Activated CD4-positive, CD25-positive, alpha-beta regulatory T cell (primary cell): ENCODE measurements around the gene AKAP1.

Experiments used
- DNase-seq, 4 experiments: peaks; one replicate each; lab custom pipeline; 2025; lab: John Stamatoyannopoulos, UW

AKAP1 gene

DNA sequence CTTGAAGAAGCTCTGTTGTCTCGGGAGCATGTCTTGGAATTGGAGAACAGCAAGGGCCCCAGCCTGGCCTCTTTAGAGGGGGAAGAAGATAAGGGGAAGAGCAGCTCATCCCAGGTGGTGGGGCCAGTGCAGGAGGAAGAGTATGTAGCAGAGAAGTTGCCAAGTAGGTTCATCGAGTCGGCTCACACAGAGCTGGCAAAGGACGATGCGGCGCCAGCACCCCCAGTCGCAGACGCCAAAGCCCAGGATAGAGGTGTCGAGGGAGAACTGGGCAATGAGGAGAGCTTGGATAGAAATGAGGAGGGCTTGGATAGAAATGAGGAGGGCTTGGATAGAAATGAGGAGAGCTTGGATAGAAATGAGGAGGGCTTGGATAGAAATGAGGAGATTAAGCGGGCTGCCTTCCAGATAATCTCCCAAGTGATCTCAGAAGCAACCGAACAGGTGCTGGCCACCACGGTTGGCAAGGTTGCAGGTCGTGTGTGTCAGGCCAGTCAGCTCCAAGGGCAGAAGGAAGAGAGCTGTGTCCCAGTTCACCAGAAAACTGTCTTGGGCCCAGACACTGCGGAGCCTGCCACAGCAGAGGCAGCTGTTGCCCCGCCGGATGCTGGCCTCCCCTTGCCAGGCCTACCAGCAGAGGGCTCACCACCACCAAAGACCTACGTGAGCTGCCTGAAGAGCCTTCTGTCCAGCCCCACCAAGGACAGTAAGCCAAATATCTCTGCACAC lies 21.2 kb downstream of the AKAP1 start:
- no peak for DNase-seq

DNA sequence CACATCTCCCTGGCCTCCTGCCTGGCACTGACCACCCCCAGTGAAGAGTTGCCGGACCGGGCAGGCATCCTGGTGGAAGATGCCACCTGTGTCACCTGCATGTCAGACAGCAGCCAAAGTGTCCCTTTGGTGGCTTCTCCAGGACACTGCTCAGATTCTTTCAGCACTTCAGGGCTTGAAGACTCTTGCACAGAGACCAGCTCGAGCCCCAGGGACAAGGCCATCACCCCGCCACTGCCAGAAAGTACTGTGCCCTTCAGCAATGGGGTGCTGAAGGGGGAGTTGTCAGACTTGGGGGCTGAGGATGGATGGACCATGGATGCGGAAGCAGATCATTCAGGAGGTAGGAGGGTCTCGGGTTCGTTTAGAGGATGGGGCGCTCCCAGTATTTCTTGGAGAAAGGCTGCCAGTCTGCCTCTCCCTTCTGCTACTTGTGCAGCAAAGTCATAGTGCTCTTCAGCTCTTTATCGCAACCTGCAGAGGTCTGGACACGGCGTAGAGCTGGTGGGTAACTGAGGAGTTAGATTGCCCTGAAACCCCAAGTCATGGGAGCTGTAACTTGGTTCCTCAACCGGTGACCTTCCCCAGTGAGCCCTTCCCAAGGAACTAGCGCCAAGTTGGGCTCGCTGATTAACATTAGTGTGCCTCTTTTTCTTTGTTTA lies 21.9 kb downstream of the AKAP1 start:
- no peak for DNase-seq

DNA sequence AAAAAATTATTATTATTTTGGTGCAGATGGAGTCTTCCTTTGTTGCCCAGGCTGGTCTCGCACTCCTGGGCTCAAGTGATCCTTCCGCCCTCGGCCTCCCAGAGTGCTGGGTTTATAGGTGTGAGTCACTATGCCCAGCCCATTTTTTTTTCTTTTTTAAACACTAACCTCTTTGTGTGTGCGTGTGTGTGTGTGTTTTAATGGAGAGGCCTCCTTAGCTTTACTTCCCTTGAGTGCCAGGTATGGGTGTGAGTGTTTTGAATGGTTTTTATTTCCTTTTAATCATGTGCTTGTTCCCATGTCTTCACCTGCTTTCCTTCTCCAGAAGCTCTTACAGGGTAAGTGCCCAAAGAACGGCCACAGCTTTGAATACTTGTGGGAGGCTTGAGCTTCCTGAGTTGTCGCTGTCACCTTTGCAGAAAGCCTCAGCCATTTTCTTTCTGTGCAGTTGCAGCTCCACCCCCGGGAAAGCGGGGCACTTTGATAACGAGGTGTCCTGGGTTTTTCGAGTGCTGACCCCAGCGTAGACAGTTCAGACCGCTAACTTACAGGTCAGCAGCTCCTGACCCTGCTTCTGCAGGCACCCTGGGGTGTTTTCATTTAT lies 22.6 kb downstream of the AKAP1 start:
- no peak for DNase-seq

DNA sequence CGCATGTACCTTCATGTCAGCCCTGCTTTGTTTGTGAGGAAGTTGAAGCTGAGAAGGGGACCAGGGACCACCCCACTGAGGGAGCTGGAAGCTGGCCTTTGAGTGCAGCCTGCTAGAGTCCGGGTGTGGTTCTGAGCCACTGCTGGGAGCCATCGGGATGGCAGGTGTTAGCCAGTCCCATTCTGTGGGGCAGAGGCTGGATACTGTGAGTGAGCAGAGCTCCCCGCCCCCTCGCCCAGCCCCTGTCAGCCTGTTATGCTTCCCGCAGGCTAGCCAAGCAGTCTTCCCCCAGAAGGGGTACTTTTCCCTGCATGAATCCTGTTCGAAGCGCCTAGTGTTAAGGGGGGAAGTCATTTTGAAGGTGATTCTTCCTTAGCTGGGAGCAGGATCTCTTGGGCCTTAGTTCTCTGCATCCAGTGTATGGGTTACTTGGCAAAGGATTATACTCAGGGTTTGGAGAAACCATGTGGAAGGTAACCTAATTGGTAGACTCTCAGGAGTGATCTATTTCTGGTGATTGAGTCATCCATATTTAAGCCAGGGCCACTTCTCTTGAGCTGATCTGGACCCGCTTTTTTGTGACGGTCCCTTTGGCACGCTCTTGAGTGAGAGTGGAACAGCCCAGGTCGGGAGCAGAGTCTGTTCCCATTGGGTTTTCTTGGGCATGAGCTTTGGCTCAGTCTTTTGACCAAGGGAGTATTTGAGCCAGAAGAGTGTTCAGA lies 23.8 kb downstream of the AKAP1 start:
- no peak for DNase-seq

DNA sequence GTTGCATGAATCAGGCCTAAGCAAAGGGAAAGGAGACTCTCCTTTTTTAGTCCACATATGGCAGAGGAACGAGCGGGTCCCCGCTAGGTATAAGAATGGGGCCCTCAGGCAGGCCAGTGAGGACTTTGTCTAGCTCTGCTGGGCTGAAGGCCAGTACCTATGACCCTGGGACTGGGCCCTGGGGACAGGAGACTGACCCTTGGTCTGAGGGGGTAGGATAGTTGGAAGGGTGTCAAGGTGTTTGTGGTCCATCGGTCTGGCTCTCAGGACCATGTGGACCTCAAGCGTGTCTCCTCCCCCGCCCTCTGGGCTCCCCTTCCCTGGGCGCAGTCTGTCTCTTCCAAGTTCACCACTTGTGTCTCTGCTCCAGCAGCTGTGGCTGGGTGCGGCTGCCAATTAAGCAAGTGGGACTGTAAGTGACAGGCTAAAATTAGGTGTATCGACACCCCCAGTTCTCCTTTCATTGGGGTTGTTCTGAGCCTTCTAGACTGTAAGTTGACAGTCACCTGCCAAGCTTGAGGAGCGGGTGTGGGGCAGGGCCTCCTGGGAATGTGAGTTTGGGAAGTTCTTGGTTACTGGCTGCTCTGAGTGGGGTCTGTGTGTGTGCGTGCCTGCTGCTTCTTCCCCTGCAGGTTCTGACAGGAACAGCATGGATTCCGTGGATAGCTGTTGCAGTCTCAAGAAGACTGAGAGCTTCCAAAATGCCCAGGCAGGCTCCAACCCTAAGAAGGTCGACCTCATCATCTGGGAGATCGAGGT lies 24.5 kb downstream of the AKAP1 start:
- no peak for DNase-seq

DNA sequence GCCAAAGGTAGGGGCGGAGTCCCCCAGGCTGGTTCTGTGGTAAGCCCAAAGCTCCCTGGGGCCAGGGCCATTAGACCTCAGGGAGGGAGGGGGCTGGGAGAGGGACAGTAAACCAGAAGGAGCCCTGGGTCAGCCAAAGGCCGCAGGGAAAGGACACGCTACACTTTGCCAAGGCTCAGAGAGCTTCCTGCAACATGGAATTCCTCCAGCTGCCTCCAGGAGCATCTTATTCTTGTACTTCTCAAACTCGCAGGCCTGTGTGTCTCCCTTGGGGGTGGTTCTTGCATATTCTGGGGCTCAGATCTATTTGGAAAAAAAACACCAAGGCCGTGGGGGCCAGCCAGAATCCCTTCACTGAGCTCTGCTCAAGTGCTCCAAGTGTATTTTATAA lies 25.1 kb downstream of the AKAP1 start:
- no peak for DNase-seq

DNA sequence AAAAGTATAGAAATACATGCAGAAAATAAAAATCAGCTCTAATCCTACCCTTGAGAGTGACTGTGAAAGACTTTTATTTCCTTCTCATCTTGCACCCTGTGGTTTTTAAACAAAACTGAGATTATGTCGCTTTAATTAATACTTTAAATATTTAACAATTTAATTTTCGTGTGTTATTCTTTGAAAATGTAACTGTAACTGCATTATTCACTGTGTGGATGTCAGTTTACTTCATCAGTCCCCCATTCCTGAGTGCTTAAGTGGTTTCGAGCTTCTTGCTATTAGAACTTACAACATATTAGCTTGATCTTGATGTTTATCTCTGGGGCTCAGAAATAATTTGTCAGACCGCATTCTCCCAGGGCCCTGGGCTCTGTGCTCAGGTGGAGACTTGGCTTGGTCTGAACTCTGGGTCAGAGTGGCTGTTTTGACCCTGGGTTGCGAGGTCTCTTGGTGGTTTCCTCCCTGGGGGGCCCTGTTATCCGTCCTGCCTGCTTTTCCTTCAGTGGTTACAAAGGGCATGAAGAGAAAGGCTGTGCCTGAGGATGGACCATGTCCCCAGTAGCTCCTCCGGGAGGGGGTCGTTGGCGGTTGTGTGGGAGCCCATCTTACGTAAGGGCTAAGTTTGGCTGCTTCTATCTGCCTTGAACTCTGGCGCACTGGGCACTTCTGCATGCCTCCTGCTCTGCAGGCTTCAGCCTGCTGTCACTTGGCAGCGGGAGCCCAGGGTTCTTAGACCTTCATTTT lies 25.7 kb downstream of the AKAP1 start:
- no peak for DNase-seq

DNA sequence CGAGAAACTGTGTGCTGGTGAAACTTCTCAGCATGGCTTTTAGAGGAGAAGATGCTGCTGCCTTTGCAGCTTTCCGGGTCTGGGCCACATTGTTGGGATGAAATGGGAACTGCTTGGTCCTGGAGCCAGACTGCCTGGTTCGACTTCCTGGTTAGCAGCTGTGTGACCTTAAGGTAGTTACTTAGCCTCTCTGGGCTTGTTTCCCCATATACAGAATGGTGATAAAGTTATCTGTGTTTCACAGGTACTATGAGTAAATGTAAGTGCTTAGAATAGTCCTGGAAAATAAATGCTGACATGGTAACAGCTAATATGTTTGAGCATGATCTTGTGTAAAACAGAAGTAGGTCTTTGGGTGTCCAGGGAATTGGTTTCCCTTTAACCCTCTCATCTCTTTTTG lies 26.3 kb downstream of the AKAP1 start:
- no peak for DNase-seq

DNA sequence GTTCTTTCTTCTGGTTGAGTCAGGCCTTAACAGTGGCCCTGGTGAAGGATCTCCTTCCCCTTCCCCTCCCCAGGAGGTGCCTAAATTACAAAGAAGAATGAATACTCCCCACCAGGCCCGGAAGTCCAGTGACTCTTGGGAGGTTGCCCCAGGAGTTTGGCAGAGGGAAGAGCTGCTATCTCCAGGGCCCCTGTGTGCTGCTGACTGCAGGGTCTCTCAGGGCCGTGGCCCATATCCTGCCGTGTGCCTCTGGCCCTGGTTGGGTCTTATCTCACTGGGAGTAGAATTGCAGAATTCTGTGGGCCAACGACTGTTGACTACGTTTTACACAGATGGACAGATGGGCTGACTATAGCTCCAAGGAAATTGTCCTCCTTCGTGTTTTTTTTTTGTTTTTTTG lies 28.0 kb downstream of the AKAP1 start:
- DNase-seq, result no peak

DNA sequence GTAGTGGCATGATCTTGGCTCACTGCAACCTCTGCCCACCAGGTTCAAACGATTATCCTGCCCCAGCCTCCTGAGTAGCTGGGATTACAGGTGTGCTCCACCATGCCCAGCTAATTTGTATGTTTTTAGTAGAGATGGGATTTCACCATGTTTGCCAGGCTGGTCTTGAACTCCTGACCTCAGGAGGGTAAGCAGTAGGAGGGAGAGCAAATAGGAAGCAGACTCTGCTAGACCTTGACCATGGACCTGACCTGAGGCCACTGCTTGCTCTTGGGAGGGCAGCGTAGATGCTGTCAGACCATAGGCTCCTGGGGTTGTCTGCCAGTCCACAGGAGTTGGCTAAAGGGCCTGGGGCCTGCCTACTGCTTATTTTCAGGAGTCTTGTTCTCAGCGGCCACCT lies 28.6 kb downstream of the AKAP1 start:
- DNase-seq, result no peak

DNA sequence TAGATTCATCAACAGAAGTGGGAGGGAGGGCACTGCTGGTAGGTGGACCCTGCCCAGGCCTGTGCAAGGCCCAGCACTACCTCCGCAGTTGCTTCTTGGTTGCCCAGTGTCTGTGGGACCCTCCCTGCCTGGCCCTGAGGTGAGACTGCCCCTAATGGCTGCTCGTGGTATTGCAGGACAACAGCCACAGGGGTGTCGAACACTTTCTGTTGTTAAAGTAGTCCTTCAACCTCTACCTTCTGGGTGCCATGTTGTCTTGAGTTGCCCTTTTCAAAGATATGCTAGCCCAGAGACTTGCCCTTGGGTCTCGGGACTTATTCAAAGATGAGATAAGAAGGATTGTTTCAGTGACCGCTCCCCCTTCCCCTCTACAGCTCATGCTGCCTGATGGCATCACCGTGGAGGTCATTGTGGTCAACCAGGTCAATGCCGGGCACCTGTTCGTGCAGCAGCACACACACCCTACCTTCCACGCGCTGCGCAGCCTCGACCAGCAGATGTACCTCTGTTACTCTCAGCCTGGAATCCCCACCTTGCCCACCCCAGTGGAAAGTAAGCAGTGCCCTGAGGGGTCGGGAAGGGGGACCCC lies 29.1 kb downstream of the AKAP1 start:
- peak; percentile 23 to 61 (median 39) for DNase-seq

DNA sequence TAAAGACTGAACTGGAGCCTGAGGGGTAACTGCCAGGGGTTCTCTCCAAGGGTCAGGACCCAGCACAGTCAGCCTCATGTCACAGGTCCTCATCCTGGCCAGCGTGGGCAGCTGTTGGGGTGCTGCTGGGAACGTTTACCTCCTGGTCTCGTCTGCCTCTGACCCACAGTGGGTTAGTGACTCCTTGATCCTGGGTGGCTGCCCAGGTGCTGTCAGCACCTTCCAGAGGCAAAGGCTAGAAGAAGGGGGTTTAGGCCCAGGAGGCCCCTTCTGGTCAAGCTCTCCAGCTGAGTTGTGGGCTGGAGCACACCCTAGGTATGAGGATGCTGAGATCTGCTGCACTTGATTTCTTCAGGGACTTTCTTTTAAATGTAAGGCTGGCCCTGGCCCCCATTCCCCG lies 30.3 kb downstream of the AKAP1 start:
- no peak for DNase-seq

DNA sequence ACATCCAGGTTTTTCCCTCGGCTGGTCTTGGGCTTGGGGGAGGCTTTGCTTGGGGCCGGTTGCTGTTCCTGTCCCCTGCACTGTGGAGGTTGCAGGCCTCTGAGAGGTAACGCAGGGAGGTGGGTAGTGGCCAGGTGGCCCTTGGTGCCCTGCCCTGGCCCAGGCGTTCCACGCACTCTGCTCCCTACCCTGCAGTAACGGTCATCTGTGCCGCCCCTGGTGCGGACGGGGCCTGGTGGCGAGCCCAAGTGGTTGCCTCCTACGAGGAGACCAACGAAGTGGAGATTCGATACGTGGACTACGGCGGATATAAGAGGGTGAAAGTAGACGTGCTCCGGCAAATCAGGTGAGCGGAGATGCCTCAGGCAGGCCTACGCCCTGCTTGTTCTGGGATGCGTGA lies 30.9 kb downstream of the AKAP1 start:
- no peak for DNase-seq

DNA sequence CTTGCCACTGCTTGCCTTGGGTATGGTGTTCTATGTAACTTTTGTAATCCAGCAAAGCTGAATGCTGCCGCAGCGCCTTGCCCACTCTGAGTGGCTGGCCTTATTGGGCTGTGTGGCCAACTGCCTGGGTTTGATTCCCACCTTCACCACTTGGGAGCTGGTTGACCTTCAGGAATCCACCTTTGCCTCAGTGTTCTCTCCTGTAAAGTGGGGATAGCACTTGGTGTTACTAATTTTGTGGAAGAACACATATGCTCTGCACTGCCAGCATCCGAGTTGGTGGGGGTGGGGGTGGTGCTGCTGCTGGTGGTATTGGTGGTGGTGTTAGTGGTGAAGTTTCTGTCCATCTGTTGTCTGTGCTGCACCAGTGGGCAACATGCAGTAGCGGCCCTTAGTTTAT lies 32.8 kb downstream of the AKAP1 start:
- DNase-seq, result no peak

DNA sequence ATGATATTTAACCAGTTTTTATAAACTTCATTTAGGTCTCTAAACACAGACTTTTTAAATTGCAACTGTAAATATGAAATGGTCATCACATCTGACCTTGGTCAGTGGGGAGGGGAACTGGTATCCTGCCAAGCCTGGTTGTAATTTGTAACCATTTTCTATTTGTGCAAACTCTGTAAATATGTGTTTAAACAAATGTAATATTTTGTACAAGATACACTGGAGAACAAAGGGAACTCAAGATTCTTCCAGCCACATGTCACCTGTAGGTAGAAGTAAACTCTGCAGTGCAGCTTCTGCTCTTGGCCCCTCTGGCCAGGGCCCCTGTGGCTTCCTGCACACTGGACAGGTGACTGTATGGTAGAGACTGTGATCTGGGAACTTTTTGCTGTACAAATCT lies 35.8 kb downstream of the AKAP1 start:
- DNase-seq, result no peak

DNA sequence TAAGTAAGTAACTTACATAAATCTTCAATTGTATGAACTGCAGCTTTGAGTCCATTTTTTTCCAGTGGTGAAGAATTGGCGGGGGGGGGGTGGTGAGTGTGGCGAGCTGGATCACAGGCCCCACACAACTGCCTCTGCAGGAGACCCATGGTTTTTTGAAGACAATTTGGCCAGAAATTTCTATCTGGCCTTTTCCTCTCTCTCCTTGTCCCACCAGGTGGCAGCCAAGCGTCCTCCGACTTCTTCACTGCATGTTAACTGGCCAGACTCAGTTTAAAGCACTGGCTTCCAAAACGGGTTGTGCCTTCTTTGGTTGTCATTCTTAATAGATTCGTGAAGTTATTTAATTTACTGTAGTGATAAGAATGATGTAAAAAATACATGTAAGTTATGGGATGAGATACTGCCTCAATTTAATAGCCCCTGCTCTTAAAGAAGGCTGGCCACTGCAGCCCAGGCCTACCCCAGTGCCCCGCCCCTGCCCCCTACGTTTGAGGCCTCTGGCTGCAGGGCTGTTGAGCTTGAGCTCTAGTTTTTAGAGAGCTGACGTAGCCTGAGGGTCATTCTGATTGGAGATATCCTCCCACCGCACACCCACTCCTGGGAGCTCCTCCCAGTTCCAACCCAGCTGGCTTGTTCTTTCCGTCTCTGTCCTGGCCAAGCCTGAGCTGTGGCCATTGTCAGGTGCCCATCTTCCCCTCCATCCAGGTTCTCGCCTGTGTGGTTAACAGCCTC lies 36.4 kb downstream of the AKAP1 start:
- no peak for DNase-seq

DNA sequence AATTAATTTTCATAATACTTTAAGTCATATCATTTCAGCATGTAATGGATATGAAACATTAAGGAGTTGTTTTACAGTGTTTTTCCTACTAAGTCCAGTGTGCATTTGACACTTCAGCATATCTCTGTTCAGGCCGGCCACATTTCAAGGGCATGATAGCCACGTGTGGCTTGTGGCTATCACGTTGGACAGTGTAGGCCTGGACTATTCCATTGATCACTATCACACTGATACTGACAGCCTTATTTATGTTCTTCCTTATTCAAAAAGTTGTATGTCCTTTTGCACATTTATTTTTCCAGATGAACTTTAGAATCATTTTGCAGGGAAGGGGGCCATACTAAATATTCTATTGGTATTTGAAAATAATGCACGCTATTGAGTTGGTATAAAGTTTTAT lies 39.0 kb downstream of the AKAP1 start:
- DNase-seq, result no peak

DNA sequence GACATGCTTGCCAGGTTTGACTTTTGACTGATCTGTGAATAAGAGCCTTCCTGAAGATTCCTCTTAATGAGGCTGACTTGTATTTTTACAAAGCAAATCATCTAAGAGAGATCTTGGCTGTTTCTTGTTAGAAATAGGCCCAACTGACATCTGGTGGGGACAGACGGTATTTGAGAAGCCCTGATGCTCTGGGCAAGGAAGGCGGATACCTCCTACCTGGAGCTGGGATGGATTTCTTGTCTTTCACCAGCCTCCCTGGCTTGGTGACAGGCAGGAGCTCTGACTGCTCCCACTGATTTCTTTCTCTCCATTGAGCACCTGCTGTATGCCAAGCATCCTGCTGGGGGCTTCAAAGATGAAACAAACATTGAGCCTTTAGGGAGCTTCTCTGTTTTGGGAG lies 40.4 kb downstream of the AKAP1 start:
- no peak for DNase-seq

DNA sequence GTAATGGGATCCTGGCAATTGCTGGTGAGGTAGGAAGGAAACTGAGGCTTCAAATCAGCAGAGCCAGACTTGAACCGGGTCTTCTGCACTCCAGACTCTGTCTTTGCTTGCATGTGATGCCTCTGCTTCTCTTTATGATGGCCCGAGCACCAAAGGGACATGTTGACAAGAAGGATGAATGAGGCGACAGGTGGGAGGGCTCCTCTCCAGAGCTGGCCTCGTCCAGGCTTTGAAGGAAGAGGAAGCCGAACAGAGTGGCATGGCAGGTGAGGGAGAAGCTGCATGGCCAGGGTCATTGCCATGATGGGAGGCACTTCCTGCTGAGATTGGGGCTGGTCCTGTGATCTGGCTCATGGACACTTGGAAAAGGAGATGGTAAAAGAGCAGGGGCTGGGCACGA lies 40.8 kb downstream of the AKAP1 start:
- DNase-seq, result no peak

DNA sequence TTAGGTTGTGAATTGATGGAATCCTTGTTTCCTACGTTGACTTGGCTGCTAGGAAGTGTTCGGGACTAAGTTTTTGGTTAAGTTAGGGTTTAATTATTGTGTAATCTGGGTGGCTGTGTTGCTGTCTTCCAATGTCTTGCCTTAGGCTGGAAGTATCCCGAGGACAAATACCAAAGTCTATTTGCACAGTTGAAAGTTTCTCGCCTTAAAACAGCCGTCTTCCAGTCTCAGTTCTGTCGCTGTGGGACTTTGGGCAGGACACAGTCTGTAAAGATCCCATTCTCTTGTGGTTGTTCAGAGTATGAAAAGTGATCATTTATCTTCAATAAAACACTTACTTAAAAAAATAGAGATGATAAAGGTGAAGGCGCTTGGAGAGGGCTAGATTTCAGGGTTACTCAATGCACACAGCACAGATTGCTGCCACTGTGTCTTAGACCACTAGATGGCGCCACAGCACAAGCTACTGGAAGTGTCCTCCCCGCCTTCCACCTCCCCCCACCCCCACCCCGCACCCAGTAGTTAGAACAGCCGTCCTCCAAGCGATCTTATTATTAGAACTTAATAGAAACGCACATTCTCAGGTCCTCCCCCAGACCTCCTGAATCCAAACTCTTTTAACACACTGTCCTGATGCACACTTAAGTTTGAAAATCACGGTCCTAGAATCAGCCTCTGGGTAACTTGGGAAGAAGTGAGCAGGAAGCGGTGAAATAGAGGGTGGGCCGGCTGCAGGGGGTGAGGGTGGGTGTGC lies 45.8 kb downstream of the AKAP1 start:
- DNase-seq, result peak; percentile 64 to 81 (median 70)
